HCT116 (cell line): ENCODE results near the gene TIGD3. TPM values are rescaled to one million over a fixed set of nuclear protein-coding genes. Genes with fewer than 3 reads are reported as not detected.

Experiments
- ATAC-seq: fragments of 200-7000 bp; cut with Tn5 transposase; 2 replicates; pipeline ENCODE4 v1.9.1; 2020; ENCODE audit warnings: mild to moderate bottlenecking, moderate library complexity
- BruUV-seq: library from RNA; stranded (reverse); fragments of 400-500 nt; replicated peaks from 2 replicates; lab custom pipeline; 2021; lab: Mats Ljungman, UMichigan
- CTCF ChIA-PET: fragments of 300-600 bp; sonication (Branson Sonifier 250); formaldehyde crosslinking; loops from one replicate; lab custom pipeline; 2021; ENCODE audit warnings: antibody characterized with exemption; lab: Charles Lee
- POLR2A ChIA-PET: fragments of 300-600, 350-600 bp; sonication (Branson Sonifier 250); formaldehyde crosslinking; loops from one replicate; lab custom pipeline; 2021; ENCODE audit warnings: antibody characterized with exemption; lab: Charles Lee
- RAD21 ChIA-PET, 2 experiments: fragments of 300-600 bp; sonication (Branson Sonifier 250); formaldehyde crosslinking; loops; one replicate each; lab custom pipeline; 2023; ENCODE audit warnings: low total read pairs in 2 of 2; ENCODE audit not compliant: uncharacterized antibody in 2 of 2, unreplicated experiment in 2 of 2, low non-redundant PET in 1 of 2; lab: Charles Lee
- DNase-seq: peaks from one replicate; pipeline ENCODE4 v3.0.0-alpha.2; 2010; ENCODE audit warnings: low read depth, low spot score
- H2AFZ ChIP-seq: fragments of 200-600 bp; shearing (Covaris generic), sonication (generic); 2 replicates; pipeline ENCODE4 v1.6.1; 2017; ENCODE audit warnings: low read depth, mixed run types, mixed read lengths, antibody characterized with exemption, low read length; ENCODE audit not compliant: poor library complexity, severe bottlenecking
- H3K27ac ChIP-seq: 2 replicates; pipeline ENCODE4 v1.5.1; 2012; ENCODE audit warnings: low read depth, low read length
- H3K27me3 ChIP-seq: fragments of 200-600 bp; sonication (generic); 2 replicates; pipeline ENCODE4 v1.6.1; 2016; ENCODE audit warnings: mixed run types, low read length, mixed read lengths; ENCODE audit not compliant: insufficient read depth
- H3K36me3 ChIP-seq, 2 experiments: fragments of 200-500 bp in 1 of 2; fragments of 200-600 bp in 1 of 2; sonication (Bioruptor generic) in 1 of 2; sonication (generic) in 1 of 2; 2 replicates each; pipeline versions ENCODE4 v1.5.1 to v1.6.1; 2014 to 2016; ENCODE audit warnings: low read length in 2 of 2, inconsistent platforms in 1 of 2, mixed read lengths in 1 of 2, mixed run types in 1 of 2; ENCODE audit not compliant: insufficient read depth in 2 of 2, control insufficient read depth in 1 of 2
- H3K4me1 ChIP-seq, 2 experiments: fragments of 200-600 bp in 1 of 2; sonication (generic) in 1 of 2; 2 replicates each; pipeline versions ENCODE4 v1.5.1 to v1.6.1; 2012 to 2017; ENCODE audit warnings: low read length in 2 of 2, inconsistent platforms in 1 of 2, mild to moderate bottlenecking in 1 of 2, mixed read lengths in 1 of 2, mixed run types in 1 of 2, moderate library complexity in 1 of 2; ENCODE audit not compliant: insufficient read depth in 2 of 2, control insufficient read depth in 1 of 2
- H3K4me2 ChIP-seq: fragments of 200-600 bp; sonication (generic); 2 replicates; pipeline ENCODE4 v1.6.1; 2017; ENCODE audit warnings: mixed run types, low read length, mixed read lengths
- H3K4me3 ChIP-seq, 2 experiments: fragments of 200-600 bp in 1 of 2; sonication (generic) in 1 of 2; replicated peaks in 1 of 2; 2 replicates each; pipeline ENCODE4 v1.5.1; 2011 to 2016; ENCODE audit warnings: low read length in 2 of 2, control low read depth in 1 of 2, low read depth in 1 of 2, mild to moderate bottlenecking in 1 of 2, mixed read lengths in 1 of 2, mixed run types in 1 of 2
- H3K79me2 ChIP-seq: fragments of 200-600 bp; sonication (generic); 2 replicates; pipeline ENCODE4 v1.6.1; 2017; ENCODE audit warnings: mild to moderate bottlenecking, mixed run types, low read length, moderate library complexity, mixed read lengths; ENCODE audit not compliant: insufficient read depth
- H3K9ac ChIP-seq: fragments of 200-600 bp; sonication (generic); 2 replicates; pipeline ENCODE4 v1.6.1; 2016; ENCODE audit warnings: low read length, mixed read lengths
- H3K9me2 ChIP-seq: fragments of 200-600 bp; sonication (generic), shearing (Covaris generic); 2 replicates; pipeline ENCODE4 v1.6.1; 2017; ENCODE audit warnings: mixed run types, mild to moderate bottlenecking, moderate library complexity; ENCODE audit not compliant: insufficient read depth
- H3K9me3 ChIP-seq, 2 experiments: fragments of 200-500 bp in 1 of 2; fragments of 200-600 bp in 1 of 2; sonication (Bioruptor generic) in 1 of 2; sonication (generic) in 1 of 2; 2 replicates each; pipeline ENCODE4 v1.6.1; 2014 to 2017; ENCODE audit warnings: low read length in 2 of 2, mixed read lengths in 2 of 2, inconsistent platforms in 1 of 2, low read depth in 1 of 2, mild to moderate bottlenecking in 1 of 2, mixed run types in 1 of 2, moderate library complexity in 1 of 2; ENCODE audit not compliant: control insufficient read depth in 1 of 2, insufficient read depth in 1 of 2
- H4K20me1 ChIP-seq: fragments of 200-600 bp; sonication (generic), shearing (Covaris generic); 2 replicates; pipeline ENCODE4 v1.6.1; 2017; ENCODE audit warnings: mixed run types, mild to moderate bottlenecking, moderate library complexity; ENCODE audit not compliant: insufficient read depth
- CBX3 ChIP-seq: IDR thresholded peaks from 2 replicates; pipeline ENCODE4 v1.6.1; 2012; ENCODE audit warnings: low read depth
- CEBPB ChIP-seq: IDR thresholded peaks from 2 replicates; pipeline ENCODE4 v1.6.1; 2012; ENCODE audit warnings: low read depth
- EGR1 ChIP-seq: IDR thresholded peaks from 2 replicates; pipeline ENCODE4 v1.6.1; 2012; ENCODE audit warnings: low read depth
- ELF1 ChIP-seq: IDR thresholded peaks from 2 replicates; pipeline ENCODE4 v1.6.1; 2012; ENCODE audit warnings: low read depth, borderline replicate concordance
- EZH2 ChIP-seq: fragments of 200-600 bp; sonication (generic); IDR thresholded peaks from 2 replicates; pipeline ENCODE4 v1.6.1; 2017; ENCODE audit warnings: antibody characterized with exemption, mixed run types
- EZH2phosphoT487 ChIP-seq: fragments of 200-600 bp; IDR thresholded peaks from 2 replicates; pipeline ENCODE4 v1.6.1; 2018; ENCODE audit warnings: antibody characterized with exemption, borderline replicate concordance
- JUND ChIP-seq: IDR thresholded peaks from 2 replicates; pipeline ENCODE4 v1.6.1; 2012
- RAD21 ChIP-seq: IDR thresholded peaks from 2 replicates; pipeline ENCODE4 v1.6.1; 2012; ENCODE audit warnings: low read depth, mild to moderate bottlenecking
- SIN3A ChIP-seq: IDR thresholded peaks from 2 replicates; pipeline ENCODE4 v1.6.1; 2012; ENCODE audit warnings: low read depth
- SP1 ChIP-seq: IDR thresholded peaks from 2 replicates; pipeline ENCODE4 v1.6.1; 2012; ENCODE audit warnings: low read depth
- TCF7L2 ChIP-seq: IDR thresholded peaks from 2 replicates; pipeline ENCODE4 v1.7.0; 2011; ENCODE audit warnings: borderline replicate concordance, inconsistent platforms; ENCODE audit not compliant: insufficient read depth, insufficient read length; ENCODE audit errors: extremely low read depth
- ZFX ChIP-seq: fragments of 450-650 bp; IDR thresholded peaks from 2 replicates; pipeline ENCODE4 v1.6.1; 2017
- ZNF274 ChIP-seq: fragments of 200-500 bp; sonication (Bioruptor generic); IDR thresholded peaks from 2 replicates; pipeline ENCODE4 v1.6.1; 2014; ENCODE audit warnings: mild to moderate bottlenecking, low read depth, low read length, inconsistent platforms
- intact Hi-C: fragments of 100-400 bp; cut with micrococcal nuclease; formaldehyde crosslinking; loops from 2 replicates; pipeline ENCODE4 v1.10.0; 2022
- total RNA-seq: library from RNA; stranded (reverse); gene quantifications from one replicate; pipeline ENCODE4 v1.2.1, GENCODE V29; 2021; ENCODE audit not compliant: unreplicated experiment
- TF ChIP-seq, protein P1 (sequence below): IDR thresholded peaks from 2 replicates; pipeline ENCODE4 v1.6.1; 2012
- TF ChIP-seq, protein P2 (sequence below): IDR thresholded peaks from 2 replicates; pipeline ENCODE4 v1.6.1; 2012
- TF ChIP-seq, protein P3 (sequence below), 3 experiments: fragments of 200-600 bp in 1 of 3; sonication (generic) in 1 of 3; IDR thresholded peaks in 2 of 3; conservative IDR thresholded peaks in 1 of 3; 2 replicates each; pipeline ENCODE4 v1.5.1; 2012 to 2017; ENCODE audit warnings: low read depth in 2 of 3, low read length in 2 of 3, antibody characterized with exemption in 1 of 3, borderline replicate concordance in 1 of 3, control low read depth in 1 of 3, mild to moderate bottlenecking in 1 of 3, mixed read lengths in 1 of 3, mixed run types in 1 of 3, moderate library complexity in 1 of 3; ENCODE audit not compliant: insufficient read depth in 1 of 3
- TF ChIP-seq, protein P4 (sequence below): IDR thresholded peaks from 2 replicates; pipeline ENCODE4 v1.6.1; 2012; ENCODE audit warnings: low read depth

The TIGD3 gene
- total RNA-seq, 1 experiment from 2014 or later, result 2.4 TPM

DNA sequence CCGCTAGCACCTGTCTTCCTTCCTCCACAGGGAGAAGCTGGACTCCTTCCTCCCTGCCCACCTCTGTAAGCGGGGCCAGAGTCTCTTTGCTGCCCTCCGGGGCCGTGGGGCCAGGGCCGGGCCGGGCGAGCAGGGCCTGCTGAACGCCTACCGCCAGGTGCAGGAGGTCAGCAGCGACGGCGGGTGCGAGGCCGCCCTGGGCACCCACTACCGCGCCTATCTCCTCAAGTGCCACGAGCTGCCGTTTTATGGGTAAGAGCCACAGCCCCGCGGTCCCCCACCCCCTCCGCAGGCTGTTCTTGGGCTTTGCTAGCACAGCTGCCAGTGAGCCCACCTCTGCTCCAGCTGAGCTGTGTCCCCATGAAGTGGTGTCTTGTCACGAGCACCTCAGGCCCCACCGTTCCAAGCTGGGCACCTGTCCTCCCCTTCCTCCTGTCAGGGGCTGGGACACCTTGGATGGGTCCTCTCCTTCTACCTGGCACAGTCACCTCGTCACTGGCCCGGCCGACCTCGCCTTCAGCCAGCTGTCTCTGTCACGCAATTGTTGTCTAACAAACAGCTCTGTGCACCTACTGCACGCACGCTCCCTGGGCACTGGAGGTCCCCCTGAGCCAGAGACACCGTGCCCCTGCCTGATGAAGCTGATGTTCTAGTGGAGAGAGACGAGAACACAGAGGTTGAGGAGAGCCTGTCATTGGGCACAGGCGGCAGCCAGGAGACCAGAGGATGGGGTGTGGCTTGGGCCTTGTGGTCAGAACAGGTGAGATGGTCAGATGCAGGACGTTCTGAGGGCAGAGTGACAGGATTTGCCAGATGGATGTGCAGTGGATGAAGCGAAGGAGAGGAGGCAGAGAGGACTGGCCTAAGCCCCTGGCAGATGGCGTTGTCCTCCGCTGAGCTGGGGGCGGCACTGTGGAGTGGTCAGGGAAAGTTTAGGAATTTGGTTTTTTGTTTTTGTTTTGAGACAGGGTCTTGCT is 42.5 kb downstream of the TIGD3 start:
- H3K4me3 ChIP-seq, result no peak overlapping the region
- H2AFZ ChIP-seq, result no peak overlapping the region
- no peaks in the 10 kb centered on the region for H3K9me3 ChIP-seq
- no peak for TF ChIP-seq EZH2phosphoT487
- TF ChIP-seq RAD21, result no peak
- TF ChIP-seq, protein P1, sequence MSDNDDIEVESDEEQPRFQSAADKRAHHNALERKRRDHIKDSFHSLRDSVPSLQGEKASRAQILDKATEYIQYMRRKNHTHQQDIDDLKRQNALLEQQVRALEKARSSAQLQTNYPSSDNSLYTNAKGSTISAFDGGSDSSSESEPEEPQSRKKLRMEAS, result no peak
- TF ChIP-seq, protein P2, sequence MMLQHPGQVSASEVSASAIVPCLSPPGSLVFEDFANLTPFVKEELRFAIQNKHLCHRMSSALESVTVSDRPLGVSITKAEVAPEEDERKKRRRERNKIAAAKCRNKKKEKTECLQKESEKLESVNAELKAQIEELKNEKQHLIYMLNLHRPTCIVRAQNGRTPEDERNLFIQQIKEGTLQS, result no peak
- no peak for TF ChIP-seq JUND
- TF ChIP-seq ZFX, result no peak
- TF ChIP-seq ELF1, result no peak
- TF ChIP-seq, protein P3, sequence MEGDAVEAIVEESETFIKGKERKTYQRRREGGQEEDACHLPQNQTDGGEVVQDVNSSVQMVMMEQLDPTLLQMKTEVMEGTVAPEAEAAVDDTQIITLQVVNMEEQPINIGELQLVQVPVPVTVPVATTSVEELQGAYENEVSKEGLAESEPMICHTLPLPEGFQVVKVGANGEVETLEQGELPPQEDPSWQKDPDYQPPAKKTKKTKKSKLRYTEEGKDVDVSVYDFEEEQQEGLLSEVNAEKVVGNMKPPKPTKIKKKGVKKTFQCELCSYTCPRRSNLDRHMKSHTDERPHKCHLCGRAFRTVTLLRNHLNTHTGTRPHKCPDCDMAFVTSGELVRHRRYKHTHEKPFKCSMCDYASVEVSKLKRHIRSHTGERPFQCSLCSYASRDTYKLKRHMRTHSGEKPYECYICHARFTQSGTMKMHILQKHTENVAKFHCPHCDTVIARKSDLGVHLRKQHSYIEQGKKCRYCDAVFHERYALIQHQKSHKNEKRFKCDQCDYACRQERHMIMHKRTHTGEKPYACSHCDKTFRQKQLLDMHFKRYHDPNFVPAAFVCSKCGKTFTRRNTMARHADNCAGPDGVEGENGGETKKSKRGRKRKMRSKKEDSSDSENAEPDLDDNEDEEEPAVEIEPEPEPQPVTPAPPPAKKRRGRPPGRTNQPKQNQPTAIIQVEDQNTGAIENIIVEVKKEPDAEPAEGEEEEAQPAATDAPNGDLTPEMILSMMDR (IDR thresholded peaks at IDR 0.05 in 2 of 3, conservative IDR thresholded peaks at IDR 0.05 in 1 of 3; ENCODE audit: borderline replicate concordance in 1 of 3, insufficient read depth in 1 of 3, low read depth in 2 of 3, low read length in 2 of 3), result no peak
- TF ChIP-seq CBX3, result no peak
- no peak for TF ChIP-seq ZNF274
- no peak for TF ChIP-seq EGR1
- no peak for TF ChIP-seq TCF7L2
- TF ChIP-seq SIN3A, result no peak
- no peak for TF ChIP-seq SP1
- TF ChIP-seq, protein P4, sequence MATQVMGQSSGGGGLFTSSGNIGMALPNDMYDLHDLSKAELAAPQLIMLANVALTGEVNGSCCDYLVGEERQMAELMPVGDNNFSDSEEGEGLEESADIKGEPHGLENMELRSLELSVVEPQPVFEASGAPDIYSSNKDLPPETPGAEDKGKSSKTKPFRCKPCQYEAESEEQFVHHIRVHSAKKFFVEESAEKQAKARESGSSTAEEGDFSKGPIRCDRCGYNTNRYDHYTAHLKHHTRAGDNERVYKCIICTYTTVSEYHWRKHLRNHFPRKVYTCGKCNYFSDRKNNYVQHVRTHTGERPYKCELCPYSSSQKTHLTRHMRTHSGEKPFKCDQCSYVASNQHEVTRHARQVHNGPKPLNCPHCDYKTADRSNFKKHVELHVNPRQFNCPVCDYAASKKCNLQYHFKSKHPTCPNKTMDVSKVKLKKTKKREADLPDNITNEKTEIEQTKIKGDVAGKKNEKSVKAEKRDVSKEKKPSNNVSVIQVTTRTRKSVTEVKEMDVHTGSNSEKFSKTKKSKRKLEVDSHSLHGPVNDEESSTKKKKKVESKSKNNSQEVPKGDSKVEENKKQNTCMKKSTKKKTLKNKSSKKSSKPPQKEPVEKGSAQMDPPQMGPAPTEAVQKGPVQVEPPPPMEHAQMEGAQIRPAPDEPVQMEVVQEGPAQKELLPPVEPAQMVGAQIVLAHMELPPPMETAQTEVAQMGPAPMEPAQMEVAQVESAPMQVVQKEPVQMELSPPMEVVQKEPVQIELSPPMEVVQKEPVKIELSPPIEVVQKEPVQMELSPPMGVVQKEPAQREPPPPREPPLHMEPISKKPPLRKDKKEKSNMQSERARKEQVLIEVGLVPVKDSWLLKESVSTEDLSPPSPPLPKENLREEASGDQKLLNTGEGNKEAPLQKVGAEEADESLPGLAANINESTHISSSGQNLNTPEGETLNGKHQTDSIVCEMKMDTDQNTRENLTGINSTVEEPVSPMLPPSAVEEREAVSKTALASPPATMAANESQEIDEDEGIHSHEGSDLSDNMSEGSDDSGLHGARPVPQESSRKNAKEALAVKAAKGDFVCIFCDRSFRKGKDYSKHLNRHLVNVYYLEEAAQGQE, result no peak
- TF ChIP-seq CEBPB, result no peak
- TF ChIP-seq EZH2, result no peak
- no peak overlapping the region for H3K9ac ChIP-seq
- H3K9me2 ChIP-seq, result no peaks in the 10 kb centered on the region
- H3K27ac ChIP-seq, result no peak overlapping the region
- DNase-seq (no peak), ATAC-seq (no peak)
- BruUV-seq, result no TSS peak
- peaks cover 3% of the 10 kb centered on the region; the same call in 1 of the 2 replicates for H3K79me2 ChIP-seq
- ChIA-PET POLR2A (interaction anchor here (1.9 kb wide), 1 partner anchor 26 kb away, joined by 4 read pairs; the partner anchor contains the start of gene NEAT1), CTCF (no interaction called here), RAD21 (no interaction called here)
- intact Hi-C loops, result no loop called here
- H3K27me3 ChIP-seq, result no peaks in the 10 kb centered on the region
- no peaks in the 10 kb centered on the region for H3K4me1 ChIP-seq
- H3K36me3 ChIP-seq, result peaks cover 7 to 21% of the 10 kb centered on the region in 2 experiments
- no peak overlapping the region for H3K4me2 ChIP-seq
- no peaks in the 10 kb centered on the region for H4K20me1 ChIP-seq
